Osteoblast (primary cell): ENCODE measurements around the gene FIGNL2. TPM values are rescaled to one million over a fixed set of nuclear protein-coding genes. Genes with fewer than 3 reads are reported as not detected.

Source experiments
- DNase-seq: peaks from one replicate; pipeline ENCODE4 v3.0.0; 2011; ENCODE audit warnings: low spot score, mixed read lengths; ENCODE audit not compliant: insufficient read length; ENCODE audit errors: missing footprints
- H2AFZ ChIP-seq: 2 replicates; pipeline ENCODE4 v1.6.0; 2011; ENCODE audit warnings: mild to moderate bottlenecking, low read length
- H3K27ac ChIP-seq: 2 replicates; pipeline ENCODE4 v1.5.1; 2011; ENCODE audit warnings: mild to moderate bottlenecking, low read depth, low read length, moderate library complexity
- H3K27me3 ChIP-seq: 2 replicates; pipeline ENCODE4 v1.6.0; 2012; ENCODE audit warnings: mild to moderate bottlenecking, control low read depth, inconsistent platforms, low read length, moderate library complexity; ENCODE audit not compliant: insufficient read depth
- H3K36me3 ChIP-seq: 2 replicates; pipeline ENCODE4 v1.5.1; 2011; ENCODE audit warnings: mild to moderate bottlenecking, low read length, control low read depth, moderate library complexity; ENCODE audit not compliant: insufficient read depth
- H3K4me1 ChIP-seq: 2 replicates; pipeline ENCODE4 v1.5.1; 2011; ENCODE audit warnings: mild to moderate bottlenecking, low read length, control low read depth, moderate library complexity; ENCODE audit not compliant: insufficient read depth
- H3K4me2 ChIP-seq: 2 replicates; pipeline ENCODE4 v1.6.0; 2011; ENCODE audit warnings: mild to moderate bottlenecking, low read length; ENCODE audit not compliant: insufficient read depth
- H3K4me3 ChIP-seq: fragments of 200-600 bp; sonication (generic); 3 replicates; pipeline ENCODE4 v1.5.1; 2012; ENCODE audit warnings: mild to moderate bottlenecking, low read length, inconsistent platforms; ENCODE audit not compliant: insufficient read depth
- H3K79me2 ChIP-seq: 2 replicates; pipeline ENCODE4 v1.6.0; 2012; ENCODE audit warnings: mild to moderate bottlenecking, low read length, control low read depth, inconsistent platforms; ENCODE audit not compliant: insufficient read depth
- H3K9me3 ChIP-seq: 2 replicates; pipeline ENCODE4 v1.5.1; 2011; ENCODE audit warnings: low read depth, low read length, control low read depth
- H4K20me1 ChIP-seq: 2 replicates; pipeline ENCODE4 v1.6.0; 2012; ENCODE audit warnings: mild to moderate bottlenecking, low read length, control low read depth; ENCODE audit not compliant: insufficient read depth
- CTCF ChIP-seq: IDR thresholded peaks from 2 replicates; pipeline ENCODE4 v1.5.1; 2011; ENCODE audit warnings: mild to moderate bottlenecking, low read depth, low read length, moderate library complexity; ENCODE audit errors: extremely low read depth
- total RNA-seq: library from RNA; depleted of rRNA; stranded (reverse); fragments of >200 nt; gene quantifications from 2 replicates; pipeline ENCODE4 v1.2.3, GENCODE V29; 2012

The FIGNL2 gene
- total RNA-seq, 1 donor: 0.36 TPM

GRCh38 chr12:51850965-51851299 is 2.4 kb upstream of the FIGNL2 start:
- no peak overlapping the region for H2AFZ ChIP-seq
- peak; percentile 85 for DNase-seq
- no peak overlapping the region for H3K27ac ChIP-seq
- no peaks in the 10 kb centered on the region for H3K9me3 ChIP-seq
- H3K4me3 ChIP-seq: no peak overlapping the region
- H3K79me2 ChIP-seq: no peaks in the 10 kb centered on the region
- no peak for TF ChIP-seq CTCF
- H4K20me1 ChIP-seq: no peaks in the 10 kb centered on the region
- H3K27me3 ChIP-seq: peaks cover 33% of the 10 kb centered on the region
- H3K4me2 ChIP-seq: no peak overlapping the region
- H3K4me1 ChIP-seq: peaks cover 6% of the 10 kb centered on the region
- no peaks in the 10 kb centered on the region for H3K36me3 ChIP-seq

DNA sequence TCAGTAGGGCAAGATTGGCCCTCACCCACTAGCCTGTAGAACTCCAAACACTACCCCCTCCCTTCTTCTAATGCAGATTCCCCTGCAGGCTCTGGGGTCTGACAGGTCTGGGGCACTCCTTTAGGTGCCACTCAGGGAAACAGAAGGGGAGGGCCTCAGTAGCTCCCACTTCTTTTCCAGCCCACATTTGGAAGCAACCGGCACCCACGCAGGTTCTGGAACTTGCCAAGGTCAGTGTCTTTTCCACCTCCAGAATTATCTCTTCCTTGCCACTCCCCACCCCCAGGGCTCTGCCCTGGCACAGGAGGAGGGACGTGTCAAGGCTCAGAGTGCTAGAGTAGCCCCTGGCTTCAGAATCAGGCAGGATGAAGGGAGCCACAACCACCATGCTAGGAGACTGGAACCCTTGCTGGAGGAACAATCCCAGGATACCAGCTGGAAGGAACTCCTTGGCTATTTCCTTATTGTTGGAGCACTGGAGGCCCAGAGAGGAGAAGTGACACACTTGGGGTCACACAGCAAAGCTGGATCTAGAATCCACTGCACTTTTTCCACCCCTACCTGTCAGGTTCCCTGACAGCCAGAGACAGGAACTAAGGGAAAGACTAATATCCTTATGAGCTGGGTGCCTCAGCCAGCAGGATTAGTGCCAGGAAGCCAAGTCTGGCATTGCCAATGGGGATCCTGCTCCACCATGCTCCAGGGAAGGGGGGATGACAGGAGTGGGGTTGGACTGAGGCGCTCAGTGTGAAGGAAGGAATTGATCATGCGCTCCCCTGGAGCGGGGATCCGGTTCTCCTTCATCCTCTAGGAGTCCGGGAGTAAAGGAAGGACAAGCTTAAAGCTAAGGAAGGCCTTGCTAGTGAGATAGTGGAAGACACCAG is 1.8 kb upstream of the FIGNL2 start:
- no peak for TF ChIP-seq CTCF
- Histone ChIP-seq H3K4me1 (peaks cover 3% of the 10 kb centered on the region), H3K4me2 (no peak overlapping the region)

DNA sequence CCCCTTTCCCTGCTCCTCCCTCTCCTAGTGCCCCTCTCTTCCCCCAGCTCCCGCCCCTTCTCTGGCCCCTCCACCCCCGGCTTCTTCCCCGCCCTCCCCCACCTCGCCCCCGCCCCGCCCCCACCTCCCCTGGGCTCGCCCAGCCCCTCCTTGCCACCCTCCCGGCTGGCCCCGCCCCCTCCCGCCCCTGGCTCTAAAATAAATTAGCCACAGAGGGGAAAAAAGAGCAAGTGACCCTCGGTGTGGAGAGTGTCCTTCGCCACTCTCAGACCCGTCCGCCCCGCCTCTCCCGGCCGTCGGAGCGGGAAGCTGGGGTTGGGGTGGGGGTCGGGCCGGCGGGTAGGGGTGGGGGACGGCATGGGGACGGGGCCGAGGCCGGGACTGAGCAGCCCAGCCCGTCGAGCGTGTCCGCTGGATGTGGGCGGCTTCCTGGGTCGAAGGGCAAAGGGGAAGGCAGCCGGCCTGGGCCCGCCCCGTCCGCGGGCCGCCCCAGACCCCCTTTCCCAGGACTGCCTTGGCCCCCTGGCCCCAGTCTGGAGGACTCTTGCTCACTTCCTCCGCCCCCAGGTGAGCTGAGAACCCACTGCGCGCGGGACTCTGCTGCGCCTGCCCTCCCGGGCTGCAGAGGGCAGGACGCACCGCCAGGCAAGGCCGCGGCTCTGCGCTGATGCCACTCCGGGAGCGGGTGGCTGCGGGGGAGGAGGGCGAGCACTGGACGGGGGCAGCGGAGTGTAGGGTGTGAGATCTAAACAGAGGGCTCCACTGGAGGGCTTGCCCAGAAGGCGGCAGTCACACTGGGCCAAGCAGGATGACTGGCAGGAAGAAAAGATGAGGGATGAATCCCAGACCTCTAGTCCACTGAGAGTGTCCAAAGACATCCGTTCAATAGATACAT is 570 bp upstream of the FIGNL2 start:
- Histone ChIP-seq H3K79me2 (no peaks in the 10 kb centered on the region), H3K4me2 (no peak overlapping the region), H3K27me3 (peaks cover 52% of the 10 kb centered on the region), H3K36me3 (no peaks in the 10 kb centered on the region), H4K20me1 (no peaks in the 10 kb centered on the region), H3K4me3 (no peak overlapping the region), H3K27ac (no peak overlapping the region), H2AFZ (no peak overlapping the region), H3K9me3 (no peaks in the 10 kb centered on the region), H3K4me1 (peaks cover 3% of the 10 kb centered on the region)
- DNase-seq: peak; percentile 87
- TF ChIP-seq CTCF: no peak

More for the DNA sequence above, 1.8 kb upstream of the FIGNL2 start:
- H4K20me1 ChIP-seq: no peaks in the 10 kb centered on the region
- peak; percentile 89 for DNase-seq
- H3K4me3 ChIP-seq: no peak overlapping the region
- peaks cover 39% of the 10 kb centered on the region for H3K27me3 ChIP-seq
- no peak overlapping the region for H3K27ac ChIP-seq
- no peak overlapping the region for H2AFZ ChIP-seq
- H3K9me3 ChIP-seq: no peaks in the 10 kb centered on the region
- H3K36me3 ChIP-seq: no peaks in the 10 kb centered on the region
- no peaks in the 10 kb centered on the region for H3K79me2 ChIP-seq
